Stimulated activated CD4-positive, alpha-beta T cell treated with anti-CD3 and anti-CD28 coated beads, Interleukin-2, amount 100 ng/mL, for 48 hours (primary cell): ENCODE results near the gene ZNF639.
A peak's percentile ranks its signal among the peaks of the same experiment; 100 is the strongest.
"Not testable (repeated sequence)": the region's sequence is repeated elsewhere in the genome, so short reads cannot be mapped to it uniquely, and the experiment has no call there.

Source experiments
- DNase-seq, 2 donors: peaks; one replicate each; pipeline ENCODE4 v3.0.0-alpha.2; 2020

ZNF639 gene

DNA sequence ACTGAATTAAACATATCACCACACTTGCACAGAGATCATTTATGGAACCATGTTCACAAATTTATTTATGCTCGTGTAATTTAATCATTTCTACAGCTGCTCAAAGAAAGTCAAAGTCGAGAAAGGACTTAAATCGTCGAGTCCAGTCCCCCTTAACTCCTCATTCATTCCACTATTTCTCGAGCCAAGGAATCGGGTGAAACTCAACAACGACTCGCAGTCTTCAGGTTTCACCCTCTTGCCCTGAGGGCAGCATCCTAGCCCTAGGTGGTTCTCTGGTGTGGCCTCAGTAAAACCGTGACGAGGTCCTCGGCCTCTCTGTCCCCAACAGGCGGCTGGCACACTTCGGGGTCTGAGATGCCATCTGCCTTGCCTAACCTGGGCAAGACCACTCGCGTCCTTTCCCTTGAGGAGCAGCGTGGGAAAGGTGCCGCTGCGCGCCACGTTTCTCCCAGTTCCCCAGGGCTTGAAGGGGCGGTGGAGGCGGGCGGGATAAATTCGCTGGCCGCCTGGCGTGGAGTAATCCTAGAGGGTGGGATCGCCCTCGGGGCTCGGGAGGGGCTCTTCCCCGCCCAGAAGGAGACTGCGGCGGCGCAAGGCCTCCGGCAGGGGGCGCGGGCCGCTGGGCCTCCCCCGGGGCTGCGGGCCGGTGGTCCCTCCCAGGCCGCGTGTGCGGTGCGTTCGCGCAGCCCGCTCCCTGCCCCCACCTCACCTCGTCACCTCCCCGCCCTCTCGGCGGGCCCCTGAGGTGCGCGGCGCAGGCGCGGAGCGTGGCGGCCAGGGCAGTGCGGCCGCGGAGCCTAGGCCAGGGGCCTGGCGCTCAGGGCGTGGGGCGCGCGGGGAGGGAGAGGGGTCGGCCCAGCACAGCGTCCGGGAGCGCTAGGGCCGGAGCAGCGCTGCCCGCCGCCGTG is at the start of gene ZNF639:
Gene ZNF639 (plus strand): TSS at position 746 of the 911 bp plus-strand sequence. CDS start 5,263 bp downstream, outside the sequence.
- DNase-seq, result peak; percentile 71 to 78

- DNase-seq, result not testable (repeated sequence)
Measured at GRCh38 chr3:179274434-179274833, 48.4 kb upstream of the ZNF639 start.

DNA sequence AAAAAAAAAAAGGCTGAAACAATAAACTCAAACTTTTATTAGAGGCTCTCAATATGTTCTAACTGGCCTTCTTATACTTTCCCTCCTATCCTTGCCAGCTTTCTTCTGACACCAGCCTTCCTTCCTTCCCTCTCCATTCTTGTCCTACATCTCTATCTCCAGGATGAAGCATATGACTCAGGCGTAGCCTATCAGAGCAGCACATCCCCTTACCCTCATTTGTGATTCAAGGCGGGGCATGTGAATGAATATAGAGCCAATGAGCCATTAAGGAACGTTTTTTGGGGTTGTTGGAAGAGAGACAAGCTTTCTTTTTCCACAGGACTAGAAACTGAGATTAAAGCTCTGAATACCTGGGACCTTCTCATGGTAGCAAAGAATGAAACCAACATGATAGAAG is 46.8 kb upstream of the ZNF639 start:
- DNase-seq, result no peak

DNA sequence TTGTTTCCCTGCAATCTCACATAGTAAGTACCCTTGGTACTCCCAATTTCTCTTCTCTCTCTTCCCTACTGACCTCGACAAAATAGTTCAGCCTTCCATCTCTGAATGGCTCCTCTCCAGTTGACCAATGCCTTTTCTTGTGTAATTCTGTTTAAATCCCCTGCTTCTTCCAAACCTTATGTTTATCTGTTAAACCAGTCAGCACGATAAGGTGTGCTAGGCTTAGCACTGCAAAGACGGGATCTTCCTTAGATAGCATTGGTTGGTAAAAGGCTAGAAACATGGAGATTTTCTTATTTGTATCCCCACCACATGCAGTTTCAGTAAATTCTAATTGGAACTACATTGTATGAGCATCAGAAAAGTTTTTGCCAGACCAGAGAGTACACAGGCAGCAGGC is 46.1 kb upstream of the ZNF639 start:
- DNase-seq, result no peak

GRCh38 chr3:179278151-179278550 is 44.7 kb upstream of the ZNF639 start:
- no peak for DNase-seq

- no peak for DNase-seq
Measured at GRCh38 chr3:179278932-179279693, 43.7 kb upstream of the ZNF639 start.

DNA sequence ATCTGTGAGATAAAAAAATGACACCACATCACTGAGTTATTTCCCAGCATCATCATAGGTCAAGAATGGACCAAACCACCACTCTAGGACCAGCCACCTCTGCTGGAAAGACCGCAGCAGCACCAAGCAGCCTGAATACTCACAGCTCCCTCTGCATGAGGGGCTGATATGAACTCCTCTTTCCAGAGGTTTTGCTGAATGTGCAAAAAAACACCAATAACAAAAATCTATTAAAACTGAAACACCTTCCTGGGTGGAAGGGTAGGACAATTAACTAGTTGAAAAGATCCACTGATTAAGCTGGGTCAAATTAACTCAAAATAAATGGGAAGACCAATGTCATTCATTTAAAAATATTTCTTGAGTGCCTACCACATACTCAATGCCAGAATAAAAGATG is 43.0 kb upstream of the ZNF639 start:
- DNase-seq, result no peak

DNA sequence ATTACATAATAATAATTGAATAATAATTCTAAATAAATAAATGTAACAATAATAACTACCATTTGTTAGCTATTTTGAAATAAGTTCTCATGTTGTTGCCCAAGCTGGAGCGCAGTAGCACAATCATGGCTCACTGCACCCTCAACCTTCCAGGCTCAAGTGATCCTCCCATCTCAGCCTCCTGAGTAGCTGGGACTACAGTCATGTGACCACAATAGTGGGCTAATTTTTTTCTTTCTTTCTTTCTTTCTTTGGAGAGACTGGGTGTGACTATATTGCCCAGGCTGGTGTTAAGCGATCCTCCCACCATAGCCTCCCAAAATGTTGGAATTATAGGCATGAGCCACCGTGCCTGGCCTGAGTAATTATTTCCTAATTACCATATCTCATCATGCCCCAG is 41.0 kb upstream of the ZNF639 start:
- DNase-seq, result no peak

DNA sequence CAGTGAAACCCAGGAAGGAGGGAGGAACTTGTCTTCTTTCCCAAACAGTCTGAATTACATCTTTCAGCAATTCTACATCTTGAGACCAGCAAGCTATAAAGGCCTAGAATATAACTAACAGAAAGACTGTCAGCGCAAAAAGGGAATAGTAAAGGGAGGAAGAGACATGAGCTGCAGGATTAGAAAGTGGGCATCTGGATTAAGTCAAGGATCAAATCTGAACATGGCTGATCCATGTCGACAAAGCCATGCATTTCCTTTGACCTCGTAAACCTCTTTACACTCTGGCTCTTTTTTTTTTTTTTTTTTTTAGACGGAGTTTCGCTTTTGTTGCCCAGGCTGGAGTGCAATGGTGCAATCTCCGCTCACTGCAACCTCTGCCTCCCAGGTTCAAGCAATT is 36.5 kb upstream of the ZNF639 start:
- DNase-seq, result no peak

DNA sequence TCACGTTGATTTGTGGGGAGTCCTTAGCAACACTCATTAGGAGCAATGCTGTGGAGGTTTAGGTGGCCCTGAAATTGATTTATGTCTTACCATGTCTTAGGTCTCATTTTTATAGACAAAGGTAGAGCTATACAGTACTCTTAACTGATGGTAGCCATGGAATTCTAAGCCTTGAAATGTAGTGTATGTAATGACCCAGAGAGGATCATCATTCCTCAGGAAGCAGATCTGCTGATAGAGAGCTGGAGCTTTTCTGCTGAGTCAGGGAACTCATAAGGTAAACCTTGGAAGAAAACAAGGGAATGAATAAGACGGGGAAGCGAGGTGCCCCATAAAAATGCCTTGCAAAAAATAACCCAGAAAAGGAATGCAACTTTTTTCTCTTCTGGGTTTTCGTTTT is 34.0 kb upstream of the ZNF639 start:
- DNase-seq, result no peak

DNA sequence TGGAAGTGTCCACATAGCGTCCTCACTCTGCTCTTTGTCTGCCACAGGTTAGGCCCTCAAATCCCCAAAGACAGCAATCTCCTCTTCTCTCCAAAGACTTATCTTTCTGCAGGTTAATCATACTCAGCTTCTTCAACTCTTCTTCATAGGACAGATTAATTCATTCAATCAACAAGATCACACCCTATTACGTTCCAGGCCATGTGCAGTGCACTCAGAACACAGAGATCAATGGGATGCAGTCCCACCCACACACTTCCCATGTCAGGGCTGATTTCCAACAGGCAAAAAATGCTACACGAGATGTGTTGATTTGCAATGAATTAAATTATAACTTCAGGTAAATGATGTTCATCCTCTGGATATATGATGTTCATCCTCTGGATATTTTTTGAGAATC is 33.5 kb upstream of the ZNF639 start:
- DNase-seq, result no peak

GRCh38 chr3:179292450-179292849 is 30.4 kb upstream of the ZNF639 start:
- no peak for DNase-seq

DNA sequence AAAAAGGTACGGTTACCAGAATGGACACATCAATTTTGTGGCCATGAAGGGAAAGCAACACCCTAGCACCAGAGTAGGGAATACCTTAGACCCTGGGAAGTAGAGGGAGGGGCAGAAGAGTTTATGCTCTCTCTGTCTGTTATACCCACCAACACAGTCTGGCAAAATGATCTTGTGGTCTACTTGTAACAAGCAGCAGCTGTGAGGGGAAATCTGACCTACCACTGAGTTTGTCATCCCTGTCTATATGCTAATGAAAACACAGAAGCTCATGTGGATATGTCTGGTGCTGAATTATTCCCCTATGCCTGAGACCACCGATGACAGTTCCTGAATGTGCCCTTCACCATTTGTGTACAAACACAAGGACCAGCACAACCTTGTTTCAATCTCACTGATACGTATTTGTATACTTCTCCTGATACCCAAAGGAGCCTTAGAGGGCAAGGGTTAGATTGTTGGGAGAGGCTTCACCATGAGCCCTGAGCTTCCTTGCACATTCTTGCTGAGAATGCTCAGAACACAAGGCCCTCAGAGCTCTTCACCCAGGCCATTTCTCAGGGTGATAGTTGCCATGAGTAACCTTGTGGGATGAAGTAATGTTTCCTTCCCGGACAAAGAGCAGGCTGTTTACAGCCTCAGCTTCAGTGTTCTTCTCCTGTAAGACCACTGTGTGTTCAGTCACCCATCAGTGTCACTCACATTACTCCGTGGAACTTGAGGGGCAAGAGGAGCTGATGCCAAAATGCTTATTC is 24.7 kb upstream of the ZNF639 start:
- no peak for DNase-seq

DNA sequence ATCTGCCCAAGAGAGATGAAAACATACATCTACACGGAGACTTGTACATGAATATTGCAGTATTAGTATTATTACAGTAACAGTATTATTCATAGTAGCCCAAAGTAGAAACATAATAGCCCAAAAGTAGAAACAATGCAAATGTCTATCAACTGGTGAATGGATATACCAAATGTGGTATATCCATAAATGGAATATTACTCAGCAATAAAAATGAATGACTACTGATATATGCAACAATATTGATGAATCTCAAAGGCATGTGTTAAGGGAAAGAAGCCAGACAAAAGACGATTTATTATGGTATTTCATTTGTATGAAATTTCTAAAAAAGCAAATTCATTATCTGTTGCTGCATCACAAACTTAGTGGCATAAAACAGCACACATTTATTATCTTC is 23.5 kb upstream of the ZNF639 start:
- DNase-seq, result no peak

GRCh38 chr3:179299999-179300613 is 22.7 kb upstream of the ZNF639 start:
- DNase-seq, result no peak

DNA sequence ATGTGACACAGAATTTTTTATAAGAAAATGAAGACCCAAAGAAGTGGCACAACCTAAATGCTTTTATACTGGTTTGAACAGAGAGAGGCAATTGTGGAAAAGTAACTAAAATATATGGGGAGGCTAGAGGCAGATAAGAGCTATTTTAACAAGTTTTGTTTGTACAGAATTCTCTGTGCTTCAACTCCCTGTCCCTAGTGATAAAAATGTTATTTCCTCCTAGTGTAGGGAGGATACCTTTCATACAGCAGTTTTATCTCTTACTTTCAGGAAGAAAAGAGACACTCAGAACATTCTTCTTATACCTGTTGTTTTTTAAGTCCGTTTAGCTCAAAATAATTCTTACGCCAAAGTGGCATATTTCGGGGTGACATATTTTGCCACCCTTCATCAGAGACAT is 21.2 kb upstream of the ZNF639 start:
- no peak for DNase-seq

- no peak for DNase-seq
Measured at GRCh38 chr3:179302111-179302510, 20.7 kb upstream of the ZNF639 start.

GRCh38 chr3:179304605-179305004 is 18.2 kb upstream of the ZNF639 start:
- no peak for DNase-seq

- DNase-seq, result not testable (repeated sequence)
Measured at GRCh38 chr3:179307362-179307761, 15.5 kb upstream of the ZNF639 start.

DNA sequence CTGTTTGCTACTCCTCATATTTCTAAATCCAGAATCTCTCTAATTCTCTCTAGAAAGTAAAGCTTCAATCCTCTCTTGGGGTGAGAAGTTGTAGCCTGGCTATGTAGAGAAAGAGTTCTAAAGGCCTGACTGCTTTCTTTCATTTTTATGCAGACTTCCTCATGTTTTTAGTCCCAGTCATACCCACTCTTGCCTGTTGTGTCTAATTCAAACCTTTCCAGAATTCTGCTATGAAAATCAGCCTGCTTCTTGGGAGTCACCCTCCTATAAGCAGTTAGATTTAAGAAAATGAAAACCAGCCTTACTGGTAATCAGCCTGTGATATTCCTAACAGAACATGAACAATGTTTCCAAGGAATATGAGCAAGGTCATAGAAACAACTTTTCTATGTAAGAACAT is 14.8 kb upstream of the ZNF639 start:
- DNase-seq, result no peak

DNA sequence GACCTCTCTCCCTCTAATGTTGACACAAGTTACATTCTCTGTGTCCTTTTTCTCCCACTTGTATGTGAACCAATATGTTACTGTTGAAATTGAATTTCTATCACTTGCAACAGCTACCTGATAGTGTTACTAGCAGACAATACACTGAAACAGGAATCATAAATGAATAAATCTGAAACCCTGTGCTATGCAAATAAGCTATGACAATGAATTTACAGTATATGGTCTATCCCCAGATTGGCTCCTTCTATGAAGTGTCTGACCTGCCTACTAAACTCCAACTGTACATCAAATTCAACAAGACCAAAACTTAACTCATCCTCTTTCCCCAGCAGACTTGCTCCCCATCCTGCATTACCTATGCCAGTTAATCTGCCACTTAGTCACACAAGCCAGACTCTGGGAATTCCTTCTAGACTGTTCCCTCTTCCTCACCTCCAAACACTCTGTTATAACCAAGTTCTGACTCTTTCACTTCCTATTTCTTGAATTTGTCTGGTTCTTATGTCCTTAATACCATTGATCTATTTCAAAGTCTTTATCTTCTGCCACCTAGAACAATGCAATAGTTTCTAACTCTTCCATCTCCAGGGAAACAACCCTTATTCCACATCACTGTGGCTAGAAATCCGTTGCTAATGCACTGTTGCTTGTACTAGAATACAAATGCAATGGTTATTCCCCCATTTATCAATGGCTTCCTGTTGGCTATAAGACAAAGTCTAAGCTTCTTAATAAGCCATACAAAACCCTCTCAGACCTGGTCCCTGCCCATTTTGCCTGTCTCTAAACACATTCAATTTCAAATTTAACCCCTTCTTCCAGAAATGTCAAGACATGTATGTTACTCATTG is 13.4 kb upstream of the ZNF639 start:
- no peak for DNase-seq

- no peak for DNase-seq
Measured at GRCh38 chr3:179318876-179319275, 4.0 kb upstream of the ZNF639 start.
